Glomerular visceral epithelial cell (primary cell): ENCODE results near the gene ADM2.

Experiments used
- DNase-seq: peaks from one replicate; pipeline ENCODE4 v3.0.0-alpha.2; 2016; ENCODE audit errors: extremely low spot score

The ADM2 gene

GRCh38 chr22:50445071-50445879 is 36.1 kb upstream of the ADM2 start:
- no peak for DNase-seq

DNA sequence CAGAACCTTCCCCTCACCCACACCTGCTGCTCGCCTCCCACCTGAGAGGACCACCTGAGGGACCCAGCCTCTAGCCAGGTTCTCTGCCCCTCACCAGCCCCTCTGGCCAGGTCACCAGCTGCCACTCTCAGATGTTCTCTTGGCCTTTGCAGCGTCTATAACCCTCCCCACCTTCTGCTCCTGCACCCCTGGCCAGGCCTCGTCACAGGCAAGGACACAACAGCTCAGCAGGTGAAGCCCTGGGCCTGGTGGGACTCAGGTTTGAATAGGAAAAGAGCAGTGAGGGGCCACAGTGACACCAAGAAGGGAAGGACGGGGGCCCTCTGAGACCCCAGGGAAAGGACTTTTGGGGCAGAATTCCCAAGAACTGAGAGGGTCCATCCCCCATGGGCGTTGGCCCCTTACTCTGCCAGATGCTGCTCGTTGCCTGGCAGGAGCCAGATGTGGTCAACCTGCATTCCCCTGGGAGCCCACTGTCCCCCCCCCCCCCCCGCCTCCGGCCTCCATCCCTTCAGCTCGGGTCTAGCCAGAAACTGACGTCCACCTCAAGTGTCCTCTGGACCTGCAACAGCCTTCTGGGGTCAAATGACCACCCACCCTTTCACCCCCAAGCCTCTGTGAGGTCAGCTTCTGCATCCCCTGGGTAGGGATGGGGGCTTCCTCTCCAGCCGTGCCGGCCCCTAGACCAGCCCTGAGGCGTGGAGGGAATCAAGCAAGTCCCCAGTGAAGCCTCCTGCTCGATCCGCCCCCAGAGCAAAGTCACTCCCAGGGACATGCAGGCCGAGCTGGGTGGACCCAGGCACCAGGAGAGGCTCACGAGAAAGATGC is 35.2 kb upstream of the ADM2 start:
- no peak for DNase-seq

DNA sequence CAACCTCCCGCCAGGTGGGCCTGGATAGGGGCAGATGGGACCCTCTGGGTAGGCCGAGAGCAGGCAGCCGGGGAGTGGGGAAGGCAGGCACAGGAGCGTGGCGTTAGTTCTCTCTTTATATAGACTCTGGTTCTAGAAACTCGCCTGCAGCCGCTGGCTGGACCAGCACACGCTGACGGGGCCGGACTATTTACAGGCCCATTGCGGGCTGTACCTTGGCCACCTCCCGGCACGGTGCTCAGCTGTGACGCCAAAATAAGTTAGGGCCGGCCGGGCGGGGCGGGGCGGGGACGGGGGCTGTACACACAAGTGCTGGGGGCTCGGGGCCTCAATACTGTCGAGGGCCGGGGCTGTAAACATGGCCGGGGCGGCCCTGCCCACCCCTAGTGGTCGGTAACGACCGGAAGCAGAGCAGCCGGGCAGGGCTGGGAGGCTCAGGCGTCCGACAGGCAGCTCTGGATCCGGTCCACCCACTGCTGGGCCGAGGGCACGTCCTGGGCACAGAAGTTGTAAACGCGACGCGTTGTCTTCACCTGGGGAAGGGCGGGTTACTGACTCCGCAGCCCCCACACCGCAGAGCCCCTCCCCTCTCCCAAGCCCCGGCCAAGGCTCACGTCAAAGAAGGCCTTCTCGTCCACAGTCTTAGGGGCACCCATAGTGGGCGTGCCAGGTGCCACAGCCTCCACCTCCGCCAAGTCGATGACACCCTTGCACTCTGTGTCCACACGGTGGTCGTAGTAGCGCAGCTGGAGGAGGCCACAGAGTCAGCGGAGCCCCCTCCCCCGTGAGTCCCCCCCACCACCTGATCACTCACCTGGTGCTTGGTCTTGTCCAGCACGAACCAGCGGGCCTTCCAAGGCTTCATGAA is 34.4 kb upstream of the ADM2 start:
- DNase-seq, result no peak

GRCh38 chr22:50447576-50448551 is 33.5 kb upstream of the ADM2 start:
- no peak for DNase-seq

GRCh38 chr22:50452649-50453048 is 28.7 kb upstream of the ADM2 start:
- DNase-seq, result no peak

DNA sequence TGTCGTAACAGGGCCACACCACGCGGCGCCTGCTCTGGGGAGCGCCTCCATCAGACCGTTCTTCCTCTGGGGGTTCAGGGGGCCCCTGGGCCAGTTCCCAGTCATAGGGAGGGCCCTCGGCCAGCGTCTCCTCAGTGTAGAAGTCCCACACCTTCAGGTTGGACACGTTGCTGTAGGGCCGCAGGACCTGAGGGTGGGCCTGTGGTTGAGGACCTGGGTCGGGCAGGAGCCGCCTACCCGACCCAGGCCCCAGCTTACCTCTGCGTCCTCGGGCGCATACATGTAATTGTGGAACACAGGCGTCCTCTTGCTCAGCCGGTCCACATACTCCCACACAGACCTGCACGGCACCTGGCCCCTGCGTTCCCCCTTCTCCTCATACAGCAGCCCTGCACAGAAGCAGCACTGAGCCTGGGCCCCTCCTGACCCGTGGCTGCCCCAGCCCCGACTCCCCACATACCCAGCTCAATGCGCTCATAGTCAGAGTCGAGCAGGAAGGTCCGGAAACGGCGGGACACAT is 26.7 kb upstream of the ADM2 start:
- DNase-seq, result no peak

DNA sequence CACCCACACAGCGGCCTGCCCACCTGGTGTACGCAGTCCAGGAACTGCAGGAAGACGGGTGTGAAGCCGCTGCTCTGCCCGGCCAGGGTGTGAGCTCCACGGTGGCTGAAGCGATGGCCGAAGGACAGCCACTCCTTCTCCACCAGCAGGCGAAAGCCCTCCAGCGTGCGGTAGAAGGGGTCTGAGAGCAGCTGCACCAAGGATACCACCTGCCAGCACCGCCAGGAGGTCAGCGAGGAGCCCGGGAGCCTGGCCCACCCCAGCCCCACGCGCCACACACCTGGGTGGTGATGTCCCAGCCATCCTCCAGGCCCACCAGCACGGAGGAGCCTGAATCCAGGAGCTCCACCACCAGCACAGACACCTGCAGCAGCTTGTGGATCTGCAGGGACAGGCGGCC is 26.1 kb upstream of the ADM2 start:
- DNase-seq, result no peak

DNA sequence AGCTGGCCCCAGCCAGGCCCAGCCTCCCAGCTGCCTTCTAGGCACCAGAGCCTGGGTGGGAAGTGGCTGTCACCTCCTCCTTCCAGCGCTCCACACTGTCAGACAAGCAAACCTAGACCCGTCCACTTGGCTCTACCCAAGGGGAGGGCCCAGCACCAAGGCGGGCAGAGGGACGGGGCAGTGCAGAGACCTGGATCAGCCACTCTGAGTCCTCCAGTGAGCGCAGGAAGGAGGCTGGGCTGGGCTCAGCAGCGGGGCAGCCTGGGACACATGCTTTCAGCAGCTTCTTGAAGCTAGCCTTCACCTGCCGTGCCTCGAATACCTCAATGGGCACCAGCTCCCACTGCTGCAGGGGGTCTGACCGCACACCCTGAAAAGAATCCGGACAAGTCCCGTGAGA is 25.3 kb upstream of the ADM2 start:
- no peak for DNase-seq

GRCh38 chr22:50456466-50457234 is 24.7 kb upstream of the ADM2 start:
- no peak for DNase-seq

DNA sequence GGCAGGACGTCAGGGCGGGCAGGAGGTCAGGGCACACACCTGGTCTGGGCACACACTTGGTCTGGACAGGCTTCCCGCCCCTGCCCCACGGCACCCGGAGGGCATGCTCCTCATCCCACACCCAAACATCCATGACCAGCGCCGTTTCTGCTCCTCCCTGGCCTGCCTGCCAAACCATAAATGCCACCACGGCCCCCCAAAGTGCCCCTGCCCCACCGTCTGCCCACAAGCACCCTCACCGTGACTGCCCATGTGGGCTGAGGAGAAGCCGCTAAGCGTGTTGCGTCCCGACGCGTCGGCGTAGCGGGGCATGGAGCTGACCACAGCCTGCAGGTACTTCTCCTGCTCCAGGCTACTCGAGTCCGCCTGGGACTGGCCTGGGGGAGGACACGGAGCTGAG is 22.3 kb upstream of the ADM2 start:
- DNase-seq, result no peak

DNA sequence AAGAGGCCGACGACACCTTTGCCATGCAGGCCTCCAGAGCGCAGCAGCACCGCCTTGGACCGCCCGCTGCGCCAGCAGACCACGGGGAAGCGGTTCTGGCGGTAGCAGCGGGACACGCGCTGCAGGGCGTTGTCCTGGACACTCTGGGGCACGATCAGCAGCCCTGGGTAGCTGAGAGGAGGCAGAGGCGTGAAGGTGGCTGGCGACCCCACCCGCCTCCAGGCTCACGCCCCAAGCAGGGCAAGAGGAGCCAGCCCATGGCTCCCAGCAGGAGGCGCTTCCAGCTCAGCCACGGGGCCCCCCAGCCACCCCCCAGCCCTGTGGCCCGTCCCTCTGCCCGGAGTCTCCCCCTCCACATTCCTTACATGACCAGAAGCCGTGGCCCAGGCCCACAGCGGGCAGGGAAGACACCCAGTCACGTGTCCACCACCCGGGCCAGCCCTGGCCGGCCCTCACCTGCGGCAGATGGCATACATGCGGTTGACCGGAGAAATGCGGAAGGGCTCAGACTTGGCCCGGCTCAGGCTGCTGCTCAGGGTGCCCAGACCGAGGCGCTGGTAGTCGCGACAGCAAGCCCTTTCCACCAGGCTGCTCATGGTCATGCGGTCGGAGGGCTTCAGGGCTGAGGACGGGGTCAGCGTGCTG is 21.7 kb upstream of the ADM2 start:
- DNase-seq, result no peak

GRCh38 chr22:50460938-50461337 is 20.4 kb upstream of the ADM2 start:
- no peak for DNase-seq

DNA sequence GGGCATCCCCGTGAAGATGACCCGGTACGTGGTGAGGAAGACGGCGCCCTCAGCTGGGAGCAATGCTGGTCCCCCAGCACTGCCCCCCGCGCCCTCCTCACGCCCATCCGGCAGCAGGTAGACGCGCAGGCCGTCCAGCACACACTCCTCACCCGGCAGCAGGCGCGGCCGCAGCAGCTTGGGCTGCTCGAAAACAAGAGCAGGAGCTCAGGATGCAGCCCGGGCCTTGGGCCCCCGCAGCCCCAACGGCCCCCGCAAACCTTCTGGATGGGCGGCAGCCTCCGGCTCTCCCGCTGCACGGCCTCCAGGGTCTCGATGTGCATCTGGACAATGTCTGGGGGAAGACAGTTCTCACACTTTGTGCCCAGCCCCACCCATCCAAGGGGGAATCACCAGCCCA is 19.8 kb upstream of the ADM2 start:
- no peak for DNase-seq

DNA sequence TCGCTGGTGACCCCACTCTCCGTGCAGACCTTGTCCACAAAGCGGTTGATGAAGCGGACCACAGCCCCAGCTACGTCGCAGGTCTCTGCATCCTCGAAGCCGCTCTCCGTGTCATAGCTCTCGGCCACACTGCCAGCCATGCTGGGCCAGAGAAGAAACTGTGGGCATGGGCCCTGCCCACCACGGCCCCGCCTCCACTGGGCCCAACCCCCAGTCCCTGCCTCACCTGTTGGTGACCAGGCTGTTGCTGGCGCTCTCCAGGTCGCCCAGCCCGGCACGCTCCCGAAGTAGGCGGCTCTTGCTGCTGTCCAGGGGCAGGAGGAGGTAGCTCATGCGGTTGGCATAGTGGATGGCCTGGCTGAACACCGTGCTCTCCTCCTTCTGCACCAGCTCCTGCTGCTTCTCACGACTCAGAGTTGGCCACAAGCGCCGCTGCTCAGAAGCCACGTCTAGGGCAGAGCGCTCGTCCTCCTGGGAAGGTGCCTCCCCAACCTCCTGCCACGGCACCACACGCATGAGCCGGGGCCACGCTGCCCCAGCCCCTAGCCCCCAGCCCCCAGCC is 19.3 kb upstream of the ADM2 start:
- DNase-seq, result no peak

DNA sequence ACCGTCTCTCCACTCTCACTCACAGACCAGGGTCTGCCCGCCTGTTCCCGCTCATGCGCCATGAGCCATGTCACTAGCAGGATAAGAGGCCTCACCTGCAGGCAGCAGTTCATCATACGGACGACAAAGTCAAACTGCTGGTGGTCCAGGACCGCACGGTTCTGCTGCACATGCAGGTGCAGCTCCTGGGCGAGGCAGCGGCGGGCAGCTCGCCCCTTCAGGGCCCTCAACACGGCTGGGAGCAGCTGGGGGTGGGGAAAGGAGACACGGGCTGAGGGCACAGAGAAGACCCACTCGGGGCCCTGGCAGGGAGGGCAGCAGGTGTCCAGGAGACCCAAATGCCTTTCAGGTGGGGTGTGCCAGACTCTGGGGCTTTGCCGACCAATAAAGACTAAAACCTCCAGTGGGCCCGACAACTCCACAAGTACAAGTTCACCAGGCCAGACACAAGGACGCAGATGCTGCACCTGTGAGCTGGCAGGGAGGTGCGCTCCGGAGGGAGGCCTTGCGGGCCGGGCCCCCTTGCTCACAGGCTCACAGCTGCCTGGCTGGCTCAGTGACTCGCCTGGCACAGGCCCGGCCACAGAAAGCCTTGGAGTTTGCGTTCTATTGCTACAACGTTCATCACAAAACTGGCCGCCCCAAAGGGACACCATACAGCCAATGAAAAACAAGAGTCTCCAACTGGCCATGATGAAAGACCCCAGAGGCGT is 18.0 kb upstream of the ADM2 start:
- no peak for DNase-seq

- no peak for DNase-seq
Observed at GRCh38 chr22:50464451-50464850, 16.9 kb upstream of the ADM2 start.

DNA sequence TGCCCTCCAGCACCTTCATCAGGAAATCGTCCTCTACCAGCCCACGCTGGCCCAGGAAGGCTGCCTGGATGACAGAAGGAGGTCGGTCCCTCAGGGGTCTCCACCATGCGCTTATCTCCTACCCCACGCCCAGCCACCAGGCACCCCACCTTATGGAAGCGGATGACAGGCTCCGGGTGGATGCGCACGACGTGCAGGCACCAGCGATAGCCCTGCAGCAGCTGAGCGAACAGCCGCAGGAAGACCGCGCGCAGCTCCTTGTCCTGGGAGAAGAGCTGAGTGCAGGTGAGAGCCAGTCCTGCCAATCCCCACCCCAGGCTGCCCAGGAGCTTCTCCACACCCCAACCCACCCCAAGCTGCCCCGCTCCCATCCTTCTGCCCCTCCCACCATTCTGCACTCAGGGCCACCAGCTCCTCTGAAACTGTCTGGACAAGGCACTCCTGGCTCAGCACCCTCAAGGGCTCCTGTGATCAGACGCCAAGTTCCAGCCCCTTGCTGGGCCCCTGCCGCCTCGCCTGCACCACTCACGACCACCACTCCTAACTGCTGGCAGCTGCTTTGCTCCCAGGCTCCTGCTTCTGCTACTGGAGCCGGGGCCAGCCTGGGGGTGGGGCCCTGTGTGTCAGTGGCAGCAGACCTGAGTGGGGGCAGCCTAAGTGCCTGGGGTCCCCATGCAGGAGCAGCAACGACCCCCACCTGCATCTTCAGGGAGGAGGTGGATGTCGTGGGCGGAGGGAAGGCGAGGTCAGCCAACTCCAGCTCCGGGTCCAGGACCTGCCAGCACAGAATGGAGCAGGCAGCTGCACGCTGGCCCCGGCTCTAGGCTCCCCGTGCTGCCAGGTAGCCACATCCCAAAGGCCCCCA is 16.0 kb upstream of the ADM2 start:
- no peak for DNase-seq

- no peak for DNase-seq
Observed at GRCh38 chr22:50467341-50467740, 14.0 kb upstream of the ADM2 start.
